Adrenal gland (tissue), 5 donors: Measurements from ENCODE around the gene PKMYT1.

Source experiments
- CTCF ChIP-seq, 6 experiments: fragments of 450-650 bp in 4 of 6; fragments of 200-600 bp in 2 of 6; sonication (generic) in 1 of 6; IDR thresholded peaks; 1 replicate in 5 of 6; 2 replicates in 1 of 6; pipeline versions ENCODE4 v1.5.1 to v1.8.0; 2016 to 2021; ENCODE audit warnings: antibody characterized with exemption in 6 of 6, mild to moderate bottlenecking in 2 of 6, moderate library complexity in 1 of 6
- POLR2A ChIP-seq, 2 donors: fragments of 450-650 bp; IDR thresholded peaks; one replicate each; pipeline ENCODE4 v1.6.1; 2017; ENCODE audit warnings: antibody characterized with exemption in 2 of 2, mild to moderate bottlenecking in 2 of 2, moderate library complexity in 1 of 2
- donor health status: DM: no; HTN: no; CAD: no.

GRCh38 chr16:2966043-2966807 lies 14.0 kb downstream of the PKMYT1 start:
- TF ChIP-seq CTCF (IDR thresholded peaks at IDR 0.05), result no peak
- no peak for TF ChIP-seq POLR2A (IDR thresholded peaks at IDR 0.05)
